OCI-LY1 (cell line): ENCODE measurements around the gene FIBP.

Source experiments
- EZH2 ChIP-seq: fragments of 200-600 bp; sonication (generic), shearing (Covaris generic); IDR thresholded peaks from 2 replicates; pipeline ENCODE4 v1.8.0; 2017; ENCODE audit warnings: borderline replicate concordance, mixed run types, mild to moderate bottlenecking, antibody characterized with exemption, low read length, moderate library complexity, mixed read lengths
- TF ChIP-seq, protein P1 (sequence below): fragments of 200-600 bp; sonication (generic), shearing (Covaris generic); IDR thresholded peaks from 2 replicates; pipeline ENCODE4 v1.5.1; 2017; ENCODE audit warnings: mild to moderate bottlenecking, antibody characterized with exemption, low read length, moderate library complexity, mixed read lengths

DNA sequence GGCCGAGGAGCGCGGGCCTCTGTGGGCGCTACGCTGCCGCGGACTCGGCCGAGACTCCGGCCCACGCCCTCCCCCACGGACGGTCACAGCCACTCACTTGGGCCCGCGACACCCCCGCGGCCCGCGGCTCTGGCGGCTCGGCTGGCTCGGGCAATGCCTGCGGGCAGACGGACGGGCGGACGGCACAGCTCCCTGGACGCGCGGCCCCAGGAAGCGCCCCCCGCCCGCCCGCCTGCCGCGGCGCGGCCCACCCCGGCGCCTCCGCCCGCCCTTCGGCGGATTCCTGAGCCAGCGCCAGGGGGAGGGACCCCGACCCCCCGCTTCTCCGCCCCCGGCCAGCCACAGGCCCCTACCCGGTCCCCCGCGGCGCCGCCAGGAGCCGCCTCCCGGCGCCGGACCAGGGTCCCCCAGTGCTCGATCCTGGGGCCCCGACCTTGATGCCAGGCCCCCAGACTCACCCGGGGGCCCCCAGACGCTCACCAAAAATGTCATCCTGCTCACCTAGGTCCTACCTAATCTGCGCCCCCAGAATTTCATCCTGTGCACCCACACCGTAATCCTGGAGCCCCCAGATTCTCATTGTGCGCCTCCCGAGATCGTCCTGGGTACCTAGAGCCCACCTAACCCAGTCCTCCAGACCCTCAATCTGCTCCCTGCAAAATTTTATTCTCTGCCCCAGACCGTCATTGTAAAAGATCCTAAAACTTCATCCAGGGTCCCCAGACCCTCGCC, 15.5 kb downstream of the FIBP start, which contains the start of gene EFEMP2:
- TF ChIP-seq, protein P1, sequence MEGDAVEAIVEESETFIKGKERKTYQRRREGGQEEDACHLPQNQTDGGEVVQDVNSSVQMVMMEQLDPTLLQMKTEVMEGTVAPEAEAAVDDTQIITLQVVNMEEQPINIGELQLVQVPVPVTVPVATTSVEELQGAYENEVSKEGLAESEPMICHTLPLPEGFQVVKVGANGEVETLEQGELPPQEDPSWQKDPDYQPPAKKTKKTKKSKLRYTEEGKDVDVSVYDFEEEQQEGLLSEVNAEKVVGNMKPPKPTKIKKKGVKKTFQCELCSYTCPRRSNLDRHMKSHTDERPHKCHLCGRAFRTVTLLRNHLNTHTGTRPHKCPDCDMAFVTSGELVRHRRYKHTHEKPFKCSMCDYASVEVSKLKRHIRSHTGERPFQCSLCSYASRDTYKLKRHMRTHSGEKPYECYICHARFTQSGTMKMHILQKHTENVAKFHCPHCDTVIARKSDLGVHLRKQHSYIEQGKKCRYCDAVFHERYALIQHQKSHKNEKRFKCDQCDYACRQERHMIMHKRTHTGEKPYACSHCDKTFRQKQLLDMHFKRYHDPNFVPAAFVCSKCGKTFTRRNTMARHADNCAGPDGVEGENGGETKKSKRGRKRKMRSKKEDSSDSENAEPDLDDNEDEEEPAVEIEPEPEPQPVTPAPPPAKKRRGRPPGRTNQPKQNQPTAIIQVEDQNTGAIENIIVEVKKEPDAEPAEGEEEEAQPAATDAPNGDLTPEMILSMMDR = no peak
- TF ChIP-seq EZH2 = no peak
